Calu3 (cell line): ENCODE data around the gene AMBRA1. TPM values are rescaled to one million over a fixed set of nuclear protein-coding genes. Genes with fewer than 3 reads are reported as not detected.

Experiments used
- BruUV-seq: library from RNA; stranded (reverse); fragments of 400-500 nt; replicated peaks from 2 replicates; lab custom pipeline; 2021; lab: Mats Ljungman, UMichigan
- CTCF ChIA-PET: fragments of 300-600 bp; sonication (Branson Sonifier 250); formaldehyde crosslinking; loops from one replicate; lab custom pipeline; 2022; ENCODE audit warnings: antibody characterized with exemption; lab: Charles Lee
- DNase-seq: peaks from one replicate; pipeline ENCODE4 v3.0.0; 2022
- H3K27ac Mint-ChIP-seq: one replicate; pipeline ENCODE4 v1.8.0; 2022; ENCODE audit warnings: mixed read lengths; ENCODE audit not compliant: unreplicated experiment
- H3K27me3 Mint-ChIP-seq: one replicate; pipeline ENCODE4 v1.8.0; 2022; ENCODE audit warnings: mixed read lengths; ENCODE audit not compliant: unreplicated experiment
- H3K36me3 Mint-ChIP-seq: one replicate; pipeline ENCODE4 v1.8.0; 2022; ENCODE audit warnings: mild to moderate bottlenecking, moderate library complexity, mixed read lengths; ENCODE audit not compliant: insufficient read depth, unreplicated experiment
- H3K4me1 Mint-ChIP-seq: one replicate; pipeline ENCODE4 v1.8.0; 2022; ENCODE audit warnings: mild to moderate bottlenecking, low read depth, mixed read lengths; ENCODE audit not compliant: unreplicated experiment
- H3K4me3 Mint-ChIP-seq: one replicate; pipeline ENCODE4 v1.8.0; 2022; ENCODE audit warnings: mild to moderate bottlenecking, low read depth, moderate library complexity, mixed read lengths; ENCODE audit not compliant: unreplicated experiment
- H3K9me3 Mint-ChIP-seq: one replicate; pipeline ENCODE4 v1.8.0; 2022; ENCODE audit warnings: low read depth, mixed read lengths; ENCODE audit not compliant: unreplicated experiment
- intact Hi-C: fragments of 100-400 bp; cut with micrococcal nuclease; formaldehyde crosslinking; loops from one replicate; pipeline ENCODE4 v1.10.0; 2022; ENCODE audit not compliant: unreplicated experiment
- total RNA-seq: library from RNA; stranded (reverse); gene quantifications from 2 replicates; pipeline ENCODE4 v1.2.3, GENCODE V29; 2022
- TF ChIP-seq, protein P1 (sequence below): fragments of 200-600 bp; IDR thresholded peaks from one replicate; pipeline ENCODE4 v1.8.0; 2022; ENCODE audit warnings: antibody characterized with exemption; ENCODE audit not compliant: unreplicated experiment

The AMBRA1 gene
- total RNA-seq, 1 experiment from 2014 or later = 35.0 TPM

DNA sequence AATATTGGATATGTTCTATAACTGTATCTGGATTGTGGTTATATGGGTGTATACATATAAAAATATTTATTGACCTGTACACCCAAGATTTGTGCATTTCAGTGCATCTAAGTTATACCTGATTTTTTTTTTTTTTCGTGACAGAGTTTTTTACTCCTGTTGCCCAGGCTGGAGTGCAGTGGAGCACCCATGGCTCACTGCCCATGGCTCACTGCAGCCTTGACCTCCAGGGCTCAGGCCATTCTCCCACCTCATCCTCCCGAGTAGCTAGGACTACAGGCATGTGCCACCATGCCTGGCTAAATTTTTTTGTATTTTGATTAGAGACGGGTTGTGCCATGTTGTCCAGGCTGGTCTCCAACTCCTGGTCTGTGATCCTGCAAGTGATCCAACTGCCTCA, 47.8 kb upstream of the AMBRA1 start:
- intact Hi-C loops = no loop called here
- TF ChIP-seq, protein P1, sequence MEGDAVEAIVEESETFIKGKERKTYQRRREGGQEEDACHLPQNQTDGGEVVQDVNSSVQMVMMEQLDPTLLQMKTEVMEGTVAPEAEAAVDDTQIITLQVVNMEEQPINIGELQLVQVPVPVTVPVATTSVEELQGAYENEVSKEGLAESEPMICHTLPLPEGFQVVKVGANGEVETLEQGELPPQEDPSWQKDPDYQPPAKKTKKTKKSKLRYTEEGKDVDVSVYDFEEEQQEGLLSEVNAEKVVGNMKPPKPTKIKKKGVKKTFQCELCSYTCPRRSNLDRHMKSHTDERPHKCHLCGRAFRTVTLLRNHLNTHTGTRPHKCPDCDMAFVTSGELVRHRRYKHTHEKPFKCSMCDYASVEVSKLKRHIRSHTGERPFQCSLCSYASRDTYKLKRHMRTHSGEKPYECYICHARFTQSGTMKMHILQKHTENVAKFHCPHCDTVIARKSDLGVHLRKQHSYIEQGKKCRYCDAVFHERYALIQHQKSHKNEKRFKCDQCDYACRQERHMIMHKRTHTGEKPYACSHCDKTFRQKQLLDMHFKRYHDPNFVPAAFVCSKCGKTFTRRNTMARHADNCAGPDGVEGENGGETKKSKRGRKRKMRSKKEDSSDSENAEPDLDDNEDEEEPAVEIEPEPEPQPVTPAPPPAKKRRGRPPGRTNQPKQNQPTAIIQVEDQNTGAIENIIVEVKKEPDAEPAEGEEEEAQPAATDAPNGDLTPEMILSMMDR = no peak

DNA sequence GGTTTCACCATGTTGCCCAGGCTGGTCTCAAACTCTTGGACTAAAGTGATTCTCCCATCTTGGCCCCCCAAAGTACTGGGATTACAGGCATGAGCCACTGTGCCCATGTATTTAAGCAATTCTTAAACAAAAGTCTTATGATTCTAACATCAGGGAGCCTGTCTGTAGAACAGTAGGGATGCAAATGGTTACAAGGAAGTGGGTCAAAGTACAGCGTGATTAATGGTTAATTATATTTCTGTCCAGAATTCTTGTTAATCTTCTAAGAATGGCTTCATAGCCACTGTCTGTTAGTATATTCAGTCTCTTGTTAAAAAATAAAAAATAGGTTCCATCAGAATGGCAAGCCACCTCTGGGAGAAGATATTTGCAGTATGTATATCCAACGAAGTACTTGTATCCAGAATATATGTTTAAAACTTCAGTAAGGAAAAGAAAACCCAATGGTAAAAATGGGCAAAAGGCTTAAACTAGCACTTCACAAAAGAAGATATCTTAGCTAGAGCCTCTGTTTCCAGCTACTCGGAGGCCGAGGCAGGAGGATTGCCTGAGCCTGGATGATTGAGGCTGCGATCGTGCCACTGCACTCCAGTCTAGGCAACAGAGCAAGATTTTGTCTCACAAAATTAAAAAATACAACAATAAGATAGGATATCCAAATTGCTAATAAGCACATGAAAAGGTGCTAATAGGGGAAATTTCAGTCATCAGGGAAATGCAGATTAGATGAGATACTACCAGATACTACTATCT, 46.4 kb upstream of the AMBRA1 start:
- CTCF ChIA-PET = no interaction called here
- BruUV-seq = no TSS peak
- peaks cover 8% of the 10 kb centered on the region for H3K36me3 Mint-ChIP-seq
- intact Hi-C loops = no loop called here
- H3K4me1 Mint-ChIP-seq = peaks cover 27% of the 10 kb centered on the region
- H3K27ac Mint-ChIP-seq = peak overlapping the region; percentile 48
- H3K9me3 Mint-ChIP-seq = no peaks in the 10 kb centered on the region
- H3K4me3 Mint-ChIP-seq = peak overlapping the region; percentile 30
- no peak for DNase-seq
- TF ChIP-seq, protein P1 = no peak
- no peaks in the 10 kb centered on the region for H3K27me3 Mint-ChIP-seq

More for the DNA sequence above, 47.8 kb upstream of the AMBRA1 start:
- Mint-ChIP-seq H3K9me3 (no peaks in the 10 kb centered on the region), H3K27ac (peak overlapping the region; percentile 2), H3K36me3 (peaks cover 14% of the 10 kb centered on the region), H3K4me3 (no peak overlapping the region), H3K4me1 (peaks cover 27% of the 10 kb centered on the region), H3K27me3 (no peaks in the 10 kb centered on the region)
- no TSS peak for BruUV-seq
- no peak for DNase-seq
- CTCF ChIA-PET = interaction anchor here (0.6 to 0.7 kb wide), 3 partner anchors 34 to 725 kb away, joined by 3 to 5 read pairs (median 4); no protein-coding TSS in a partner anchor

GRCh38 chr11:46639197-46639839, 45.5 kb upstream of the AMBRA1 start:
- H3K4me3 Mint-ChIP-seq = no peak overlapping the region
- BruUV-seq = no TSS peak
- peaks cover 14% of the 10 kb centered on the region for H3K36me3 Mint-ChIP-seq
- CTCF ChIA-PET = no interaction called here
- peaks cover 27% of the 10 kb centered on the region for H3K4me1 Mint-ChIP-seq
- H3K27me3 Mint-ChIP-seq = no peaks in the 10 kb centered on the region
- DNase-seq = no peak
- TF ChIP-seq, protein P1 = no peak
- intact Hi-C loops = no loop called here
- no peaks in the 10 kb centered on the region for H3K9me3 Mint-ChIP-seq
- H3K27ac Mint-ChIP-seq = peak overlapping the region; percentile 48

GRCh38 chr11:46637546-46637945, 43.7 kb upstream of the AMBRA1 start:
- no peaks in the 10 kb centered on the region for H3K27me3 Mint-ChIP-seq
- H3K9me3 Mint-ChIP-seq = no peaks in the 10 kb centered on the region
- peaks cover 14% of the 10 kb centered on the region for H3K36me3 Mint-ChIP-seq
- H3K4me3 Mint-ChIP-seq = no peak overlapping the region
- H3K27ac Mint-ChIP-seq = no peak overlapping the region
- DNase-seq = no peak
- intact Hi-C loops = no loop called here
- peaks cover 27% of the 10 kb centered on the region for H3K4me1 Mint-ChIP-seq
- TF ChIP-seq, protein P1 = no peak
- no TSS peak for BruUV-seq
- CTCF ChIA-PET = no interaction called here
